ENCODE measurements around the gene PRICKLE3.
A peak's percentile ranks its signal among the peaks of the same experiment; 100 is the strongest.

The PRICKLE3 gene

DNA sequence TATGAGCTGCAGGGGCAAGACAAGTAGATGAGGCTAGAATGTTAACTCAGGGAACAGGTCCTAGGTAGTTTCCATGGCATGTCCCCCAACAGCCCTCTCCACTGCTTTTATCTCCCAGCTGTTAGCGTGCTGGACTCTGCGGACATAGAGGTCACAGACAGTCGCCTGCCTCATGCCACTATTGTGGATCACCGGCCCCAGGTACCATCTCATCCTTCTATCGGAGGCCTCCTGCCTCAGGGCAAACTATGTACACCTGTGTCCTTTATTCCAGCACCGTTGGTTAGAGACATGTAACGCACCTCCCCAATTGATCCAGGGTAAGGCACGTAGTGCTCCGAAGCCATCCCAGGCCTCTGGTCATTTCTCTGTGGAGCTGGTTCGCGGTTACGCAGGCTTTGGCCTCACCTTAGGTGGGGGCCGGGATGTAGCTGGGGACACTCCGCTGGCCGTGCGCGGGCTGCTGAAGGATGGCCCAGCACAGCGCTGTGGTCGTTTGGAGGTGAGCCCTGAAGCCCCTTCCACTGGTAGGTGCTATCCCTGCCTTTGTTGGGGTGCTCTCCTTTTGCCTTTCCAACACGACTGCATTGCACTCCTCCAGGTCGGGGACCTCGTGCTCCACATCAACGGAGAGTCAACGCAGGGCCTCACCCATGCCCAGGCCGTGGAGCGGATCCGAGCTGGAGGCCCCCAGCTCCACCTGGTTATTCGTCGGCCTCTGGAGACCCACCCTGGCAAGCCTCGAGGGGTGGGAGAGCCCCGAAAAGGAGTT is 21.4 kb downstream of the PRICKLE3 start:
- H3K4me3 ChIP-seq (ENCODE audit: low read depth, low read length): no peak overlapping the region
- in situ Hi-C loops (cut with HindIII; ENCODE audit: low sequenced_read_pairs): no loop called here
- DNase-seq (ENCODE audit: low read depth, low spot score): no peak

DNA sequence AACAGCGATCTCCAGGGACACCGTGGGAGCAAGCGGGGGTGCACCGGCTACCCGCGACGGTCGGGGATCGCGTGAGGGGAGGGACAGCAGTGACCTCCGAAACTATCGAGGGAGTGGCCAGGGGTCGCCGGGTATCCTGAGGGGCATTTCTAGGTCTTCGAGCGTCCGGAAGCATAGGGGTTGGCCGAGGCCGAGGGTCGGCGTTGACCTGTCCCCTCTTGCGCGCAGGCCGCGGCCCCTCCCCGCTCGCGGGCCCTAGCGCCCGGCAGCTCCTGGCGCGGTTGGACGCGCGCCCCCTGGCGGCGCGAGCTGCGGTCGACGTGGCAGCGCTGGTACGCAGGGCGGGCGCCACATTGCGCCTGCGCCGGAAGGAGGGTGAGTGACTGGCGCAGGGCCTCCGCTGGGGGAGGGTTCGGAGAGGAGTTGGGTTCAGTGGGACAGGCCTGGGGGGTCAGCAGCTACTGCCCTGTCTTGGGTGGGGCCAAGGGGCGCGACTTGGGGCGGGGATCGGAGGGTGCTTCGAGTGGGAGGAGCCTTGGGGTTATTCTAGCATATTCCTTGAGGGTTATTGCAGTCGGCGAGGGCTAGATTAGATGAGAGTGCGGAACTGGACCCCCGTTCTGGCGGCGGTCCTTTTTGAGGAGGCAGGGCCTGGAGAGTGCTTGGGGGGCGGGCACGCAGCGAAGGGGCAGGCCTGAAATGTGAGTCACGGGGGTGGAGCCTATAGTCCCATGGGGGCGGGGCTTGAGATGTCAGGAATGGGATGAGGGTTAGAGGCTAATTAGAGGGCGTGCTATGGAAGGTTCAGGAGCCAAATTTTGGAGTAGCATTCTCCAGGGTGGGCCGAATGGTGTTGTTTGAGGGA is 22.4 kb downstream of the PRICKLE3 start:
- in situ Hi-C loops (cut with HindIII; ENCODE audit: low sequenced_read_pairs): no loop called here
- TF ChIP-seq, protein P1, sequence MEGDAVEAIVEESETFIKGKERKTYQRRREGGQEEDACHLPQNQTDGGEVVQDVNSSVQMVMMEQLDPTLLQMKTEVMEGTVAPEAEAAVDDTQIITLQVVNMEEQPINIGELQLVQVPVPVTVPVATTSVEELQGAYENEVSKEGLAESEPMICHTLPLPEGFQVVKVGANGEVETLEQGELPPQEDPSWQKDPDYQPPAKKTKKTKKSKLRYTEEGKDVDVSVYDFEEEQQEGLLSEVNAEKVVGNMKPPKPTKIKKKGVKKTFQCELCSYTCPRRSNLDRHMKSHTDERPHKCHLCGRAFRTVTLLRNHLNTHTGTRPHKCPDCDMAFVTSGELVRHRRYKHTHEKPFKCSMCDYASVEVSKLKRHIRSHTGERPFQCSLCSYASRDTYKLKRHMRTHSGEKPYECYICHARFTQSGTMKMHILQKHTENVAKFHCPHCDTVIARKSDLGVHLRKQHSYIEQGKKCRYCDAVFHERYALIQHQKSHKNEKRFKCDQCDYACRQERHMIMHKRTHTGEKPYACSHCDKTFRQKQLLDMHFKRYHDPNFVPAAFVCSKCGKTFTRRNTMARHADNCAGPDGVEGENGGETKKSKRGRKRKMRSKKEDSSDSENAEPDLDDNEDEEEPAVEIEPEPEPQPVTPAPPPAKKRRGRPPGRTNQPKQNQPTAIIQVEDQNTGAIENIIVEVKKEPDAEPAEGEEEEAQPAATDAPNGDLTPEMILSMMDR (IDR thresholded peaks at IDR 0.05; ENCODE audit: low read depth, low read length): peak; percentile 46
- peak; percentile 76 for DNase-seq (ENCODE audit: low read depth, low spot score)
- peak overlapping the region; percentile 34 for H3K4me3 ChIP-seq (ENCODE audit: low read depth, low read length)

More for the DNA sequence above, 21.4 kb downstream of the PRICKLE3 start:
- TF ChIP-seq, protein P1 (IDR thresholded peaks at IDR 0.05; ENCODE audit: low read depth, low read length): no peak

DNA sequence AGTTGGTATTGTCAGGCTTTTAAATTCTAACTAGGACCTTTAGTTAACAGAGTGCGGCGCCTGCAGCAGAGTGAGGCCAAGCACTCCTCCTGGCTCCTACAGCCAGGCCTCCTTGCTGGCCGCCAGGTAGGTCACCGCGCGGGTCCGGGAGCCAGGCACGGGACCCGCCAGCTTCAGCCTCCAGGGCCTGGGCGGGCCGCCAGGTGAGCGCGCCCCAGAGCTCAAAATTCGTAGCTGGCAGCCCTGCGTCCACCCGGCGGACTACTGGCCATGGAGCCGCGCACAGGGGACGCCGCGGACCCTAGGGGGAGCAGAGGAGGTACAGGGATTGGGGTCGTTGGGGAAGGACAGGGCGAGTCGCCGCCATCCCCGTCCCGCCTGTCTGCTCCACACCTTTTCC is 23.6 kb downstream of the PRICKLE3 start, which contains the start of gene MAGIX:
MAGIX (plus strand) TSS at position 139 of the 400 bp plus-strand sequence; CDS start at position 271, 132 bp downstream.
- DNase-seq (ENCODE audit: low read depth, low spot score): no peak
- H3K4me3 ChIP-seq (ENCODE audit: low read depth, low read length): peak within 1 kb of the TSS; percentile 34
- TF ChIP-seq, protein P1 (IDR thresholded peaks at IDR 0.05; ENCODE audit: low read depth, low read length): no peak
- in situ Hi-C loops (cut with HindIII; ENCODE audit: low sequenced_read_pairs): no loop called here

DNA sequence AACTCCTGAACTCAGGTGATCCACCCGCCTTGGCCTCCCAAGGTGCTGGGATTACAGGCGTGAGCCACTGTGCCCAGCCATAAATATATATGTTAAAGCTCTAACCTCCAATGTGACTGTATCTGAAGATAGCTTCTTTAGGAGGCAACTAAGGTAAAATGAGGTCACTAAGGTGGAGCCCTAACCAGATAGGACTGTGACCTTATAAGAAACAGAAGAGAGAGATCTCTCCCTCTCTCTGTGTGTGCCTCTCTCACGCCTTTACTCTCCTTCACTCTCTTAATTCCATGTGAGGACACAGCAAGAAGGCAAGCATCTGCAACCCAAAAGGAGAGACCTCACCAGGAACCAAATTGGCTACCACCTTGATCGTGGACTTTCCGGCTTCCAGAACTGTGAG is 24.5 kb downstream of the PRICKLE3 start:
- in situ Hi-C loops (cut with HindIII; ENCODE audit: low sequenced_read_pairs): no loop called here
- DNase-seq (ENCODE audit: low read depth, low spot score): no peak
- H3K4me3 ChIP-seq (ENCODE audit: low read depth, low read length): no peak overlapping the region
- TF ChIP-seq, protein P1 (IDR thresholded peaks at IDR 0.05; ENCODE audit: low read depth, low read length): no peak

DNA sequence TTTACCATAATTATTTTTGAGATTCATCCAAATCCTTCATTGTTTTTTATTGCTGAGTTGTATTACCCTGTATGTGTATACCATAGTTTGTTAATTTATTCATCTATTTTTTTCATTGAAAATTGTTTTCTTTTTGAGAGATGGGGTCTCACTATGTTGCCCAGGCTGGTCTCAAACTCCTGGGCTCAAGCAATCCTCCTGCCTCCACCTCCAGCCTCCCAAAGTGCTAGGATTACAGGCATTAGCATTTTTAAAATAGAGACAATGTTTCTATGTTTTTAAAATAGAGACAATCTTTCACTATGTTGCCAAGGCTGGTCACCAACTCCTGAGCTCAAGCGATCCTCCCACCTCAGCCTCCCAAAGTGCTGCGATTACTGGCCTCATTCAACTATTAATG is 25.3 kb downstream of the PRICKLE3 start:
- in situ Hi-C loops (cut with HindIII; ENCODE audit: low sequenced_read_pairs): no loop called here
- TF ChIP-seq, protein P1 (IDR thresholded peaks at IDR 0.05; ENCODE audit: low read depth, low read length): no peak
- no peak for DNase-seq (ENCODE audit: low read depth, low spot score)
- no peak overlapping the region for H3K4me3 ChIP-seq (ENCODE audit: low read depth, low read length)

DNA sequence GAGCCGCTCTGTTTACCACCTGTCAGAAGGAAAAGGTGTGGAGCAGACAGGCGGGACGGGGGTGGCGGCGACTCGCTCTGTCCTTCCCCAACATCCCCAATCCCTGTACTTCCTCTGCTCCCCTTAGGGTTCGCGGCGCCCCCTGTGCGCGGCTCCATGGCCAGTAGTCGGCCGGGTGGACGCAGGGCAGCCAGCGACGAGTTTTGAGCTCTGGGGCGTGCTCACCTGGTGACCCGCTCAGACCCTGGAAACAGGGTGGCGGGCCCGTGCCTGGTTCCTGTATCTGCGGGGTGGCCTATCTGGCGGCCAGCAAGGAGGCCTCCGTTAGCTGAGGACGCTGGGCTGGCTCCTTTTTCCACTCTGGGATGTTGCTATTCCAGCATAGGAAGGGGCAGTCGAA is 29.0 kb downstream of the PRICKLE3 start:
- no peak overlapping the region for H3K4me3 ChIP-seq (ENCODE audit: low read depth, low read length)
- in situ Hi-C loops (cut with HindIII; ENCODE audit: low sequenced_read_pairs): no loop called here
- TF ChIP-seq, protein P1 (IDR thresholded peaks at IDR 0.05; ENCODE audit: low read depth, low read length): no peak
- no peak for DNase-seq (ENCODE audit: low read depth, low spot score)

Measured in astrocyte of the spinal cord (primary cell).